ENCODE data around the gene TSR2.

Gene TSR2

DNA sequence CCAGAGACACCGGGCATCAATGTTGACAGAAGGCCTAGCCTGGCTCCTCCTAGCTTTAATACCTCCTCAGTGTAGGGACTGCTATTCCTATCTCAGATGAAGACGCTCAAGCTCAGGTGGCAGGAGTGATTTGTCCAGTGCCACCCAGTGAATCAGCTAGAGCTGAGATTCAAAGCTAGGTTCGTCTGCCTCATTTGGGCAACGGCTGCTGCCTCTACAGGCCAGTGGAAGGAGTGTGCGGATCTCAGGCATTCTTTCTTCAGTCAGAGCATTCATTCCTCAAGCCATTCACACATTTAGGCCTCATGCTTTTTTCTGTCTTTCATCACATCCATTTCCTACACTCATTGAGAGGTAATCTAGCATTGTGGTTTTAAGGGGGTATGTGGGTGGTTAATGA, 7.3 kb downstream of the TSR2 start:
- no peak overlapping the region for H3K4me3 ChIP-seq (ENCODE audit: low read length)
- H3K9me3 ChIP-seq (ENCODE audit: control insufficient read depth, insufficient read depth, low read length) = no peaks in the 10 kb centered on the region
- H3K4me2 ChIP-seq (ENCODE audit: low read length) = no peak overlapping the region
- no peaks in the 10 kb centered on the region for H3K9me2 ChIP-seq (replicated peaks; ENCODE audit: control insufficient read depth, low read length)
- H3K36me3 ChIP-seq (ENCODE audit: control insufficient read depth, low read length) = no peaks in the 10 kb centered on the region; the same call in 1 of the 2 replicates
- no peaks in the 10 kb centered on the region for H3K27me3 ChIP-seq (ENCODE audit: control insufficient read depth, low read length)
- H4K20me1 ChIP-seq (ENCODE audit: control insufficient read depth, insufficient read depth, low read depth, low read length) = no peaks in the 10 kb centered on the region
- H3K27ac ChIP-seq (ENCODE audit: low read depth, low read length) = no peak overlapping the region
- no peaks in the 10 kb centered on the region for H3K4me1 ChIP-seq (ENCODE audit: control insufficient read depth, low read length)
- TF ChIP-seq, protein P1, sequence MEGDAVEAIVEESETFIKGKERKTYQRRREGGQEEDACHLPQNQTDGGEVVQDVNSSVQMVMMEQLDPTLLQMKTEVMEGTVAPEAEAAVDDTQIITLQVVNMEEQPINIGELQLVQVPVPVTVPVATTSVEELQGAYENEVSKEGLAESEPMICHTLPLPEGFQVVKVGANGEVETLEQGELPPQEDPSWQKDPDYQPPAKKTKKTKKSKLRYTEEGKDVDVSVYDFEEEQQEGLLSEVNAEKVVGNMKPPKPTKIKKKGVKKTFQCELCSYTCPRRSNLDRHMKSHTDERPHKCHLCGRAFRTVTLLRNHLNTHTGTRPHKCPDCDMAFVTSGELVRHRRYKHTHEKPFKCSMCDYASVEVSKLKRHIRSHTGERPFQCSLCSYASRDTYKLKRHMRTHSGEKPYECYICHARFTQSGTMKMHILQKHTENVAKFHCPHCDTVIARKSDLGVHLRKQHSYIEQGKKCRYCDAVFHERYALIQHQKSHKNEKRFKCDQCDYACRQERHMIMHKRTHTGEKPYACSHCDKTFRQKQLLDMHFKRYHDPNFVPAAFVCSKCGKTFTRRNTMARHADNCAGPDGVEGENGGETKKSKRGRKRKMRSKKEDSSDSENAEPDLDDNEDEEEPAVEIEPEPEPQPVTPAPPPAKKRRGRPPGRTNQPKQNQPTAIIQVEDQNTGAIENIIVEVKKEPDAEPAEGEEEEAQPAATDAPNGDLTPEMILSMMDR (IDR thresholded peaks at IDR 0.05; ENCODE audit: low read depth, low read length, poor library complexity, severe bottlenecking) = no peak
- no peak for TF ChIP-seq EZH2phosphoT487 (IDR thresholded peaks at IDR 0.05; ENCODE audit: borderline replicate concordance, low read length)
- no peaks in the 10 kb centered on the region for H3F3A ChIP-seq (ENCODE audit: control insufficient read depth, insufficient read depth)
- peaks cover 15% of the 10 kb centered on the region for H3K79me2 ChIP-seq (ENCODE audit: control insufficient read depth, low read length)

DNA sequence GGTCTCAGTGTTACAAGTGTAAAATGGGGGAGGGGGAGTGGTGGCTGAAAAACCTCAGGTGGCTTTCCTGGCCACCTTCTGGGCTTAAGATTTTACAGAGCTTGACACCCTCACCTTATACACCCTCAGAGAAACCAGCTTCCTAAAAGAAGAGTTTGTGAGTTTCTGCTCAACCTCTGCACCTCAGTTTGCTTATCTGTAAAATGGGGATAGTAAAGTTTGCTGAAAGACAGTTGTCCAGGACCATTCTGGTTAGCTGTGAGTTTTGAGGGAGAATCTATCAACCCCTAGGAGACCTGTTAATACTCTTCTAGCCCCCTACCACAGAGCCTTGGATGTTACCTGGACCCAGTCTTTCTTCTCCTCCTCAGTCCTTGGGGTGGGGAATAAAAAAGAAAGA, 9.7 kb downstream of the TSR2 start:
- H3K36me3 ChIP-seq (ENCODE audit: control insufficient read depth, low read length) = no peaks in the 10 kb centered on the region
- H3K79me2 ChIP-seq (ENCODE audit: control insufficient read depth, low read length) = no peaks in the 10 kb centered on the region
- H3F3A ChIP-seq (ENCODE audit: control insufficient read depth, insufficient read depth) = no peaks in the 10 kb centered on the region
- no peaks in the 10 kb centered on the region for H4K20me1 ChIP-seq (ENCODE audit: control insufficient read depth, insufficient read depth, low read depth, low read length)
- H3K27ac ChIP-seq (ENCODE audit: low read depth, low read length) = no peak overlapping the region
- no peaks in the 10 kb centered on the region for H3K27me3 ChIP-seq (ENCODE audit: control insufficient read depth, low read length)
- no peaks in the 10 kb centered on the region for H3K9me3 ChIP-seq (ENCODE audit: control insufficient read depth, insufficient read depth, low read length)
- no peaks in the 10 kb centered on the region for H3K4me1 ChIP-seq (ENCODE audit: control insufficient read depth, low read length)
- no peak overlapping the region for H3K4me2 ChIP-seq (ENCODE audit: low read length)
- no peaks in the 10 kb centered on the region for H3K9me2 ChIP-seq (replicated peaks; ENCODE audit: control insufficient read depth, low read length)
- H3K4me3 ChIP-seq (ENCODE audit: low read length) = no peak overlapping the region
- TF ChIP-seq EZH2phosphoT487 (IDR thresholded peaks at IDR 0.05; ENCODE audit: borderline replicate concordance, low read length) = no peak
- TF ChIP-seq, protein P1 (IDR thresholded peaks at IDR 0.05; ENCODE audit: low read depth, low read length, poor library complexity, severe bottlenecking) = no peak

DNA sequence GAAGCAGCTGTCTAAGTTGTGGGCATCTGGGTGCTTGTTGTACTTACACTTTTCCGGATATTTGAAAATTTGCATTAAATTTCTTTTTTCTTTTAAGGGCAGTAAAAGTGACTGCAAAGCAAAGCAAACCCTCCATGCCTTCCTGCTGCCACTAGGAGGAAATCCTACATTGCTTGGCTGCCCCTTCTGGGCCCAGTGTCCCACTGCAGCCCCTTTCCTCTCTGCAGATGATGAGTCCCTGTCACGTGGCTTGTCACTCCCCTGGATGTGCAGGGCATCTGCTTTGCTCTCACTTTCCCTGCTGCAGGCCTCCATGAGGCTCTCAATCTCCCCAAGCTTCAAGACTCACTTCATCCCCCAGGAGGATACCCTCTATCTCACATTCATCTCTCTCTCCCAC, 12.7 kb downstream of the TSR2 start:
- Histone ChIP-seq H3K4me3 (ENCODE audit: low read length) (no peak overlapping the region), H3K4me2 (ENCODE audit: low read length) (no peak overlapping the region), H3K27ac (ENCODE audit: low read depth, low read length) (no peak overlapping the region), H3K9me3 (ENCODE audit: control insufficient read depth, insufficient read depth, low read length) (no peaks in the 10 kb centered on the region), H3F3A (ENCODE audit: control insufficient read depth, insufficient read depth) (no peaks in the 10 kb centered on the region), H3K9me2 (replicated peaks; ENCODE audit: control insufficient read depth, low read length) (no peaks in the 10 kb centered on the region), H3K36me3 (ENCODE audit: control insufficient read depth, low read length) (no peaks in the 10 kb centered on the region), H4K20me1 (ENCODE audit: control insufficient read depth, insufficient read depth, low read depth, low read length) (no peaks in the 10 kb centered on the region), H3K27me3 (ENCODE audit: control insufficient read depth, low read length) (no peaks in the 10 kb centered on the region), H3K4me1 (ENCODE audit: control insufficient read depth, low read length) (no peaks in the 10 kb centered on the region), H3K79me2 (ENCODE audit: control insufficient read depth, low read length) (no peaks in the 10 kb centered on the region)
- no peak for TF ChIP-seq EZH2phosphoT487 (IDR thresholded peaks at IDR 0.05; ENCODE audit: borderline replicate concordance, low read length)
- TF ChIP-seq, protein P1 (IDR thresholded peaks at IDR 0.05; ENCODE audit: low read depth, low read length, poor library complexity, severe bottlenecking) = peak; percentile 33
